HG03025 (cell line): ENCODE data around the gene FOXJ3.

Source experiments
- ATAC-seq: cut with Tn5 transposase; IDR thresholded peaks from one replicate; pipeline ENCODE4 v1.9.1; 2021; ENCODE audit warnings: mild to moderate bottlenecking, moderate library complexity; ENCODE audit not compliant: unreplicated experiment, low FRiP score

Gene FOXJ3

GRCh38 chr1:42312576-42313212 is 22.3 kb downstream of the FOXJ3 start:
- ATAC-seq = no peak

DNA sequence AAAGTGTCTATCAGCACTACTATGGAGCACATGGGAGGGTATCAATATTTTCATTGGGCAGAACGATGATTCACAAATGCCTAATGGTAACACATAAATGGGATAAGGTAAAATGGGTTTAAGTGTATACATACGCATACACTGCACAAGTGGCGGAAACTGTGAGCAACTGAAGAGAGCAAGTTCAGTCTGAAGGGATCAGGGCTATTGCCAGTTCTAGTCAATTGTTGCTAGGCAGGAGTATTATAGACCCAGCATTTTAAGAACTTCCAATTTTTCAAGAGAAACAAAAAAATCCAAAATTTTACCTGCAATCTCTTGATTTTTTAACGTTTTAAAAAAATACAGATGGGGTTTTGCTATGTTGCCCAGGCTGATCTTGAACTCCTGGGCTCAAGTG is 23.1 kb downstream of the FOXJ3 start:
- no peak for ATAC-seq

- ATAC-seq = no peak
These were observed 23.9 kb downstream of the FOXJ3 start for GRCh38 chr1:42311138-42311537.

DNA sequence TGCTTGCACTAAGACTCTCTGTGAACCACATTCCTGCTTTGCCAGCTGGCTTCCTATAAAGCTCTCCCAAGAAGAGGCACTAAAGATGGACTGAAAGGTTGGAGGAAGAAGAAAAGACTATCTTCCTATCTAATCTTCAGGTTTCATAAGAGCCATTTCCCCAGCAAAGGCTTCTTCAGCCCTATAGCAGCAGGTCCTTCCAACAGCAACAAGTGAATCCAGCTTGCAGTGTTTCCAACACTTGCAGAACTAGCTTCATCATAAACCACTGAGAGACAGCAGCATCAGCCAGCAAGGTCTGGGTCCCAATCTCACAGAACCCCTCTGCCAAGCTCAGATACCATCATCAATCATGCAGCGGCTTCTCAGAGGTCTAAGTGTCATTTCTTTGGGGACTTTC is 28.1 kb downstream of the FOXJ3 start:
- no peak for ATAC-seq

DNA sequence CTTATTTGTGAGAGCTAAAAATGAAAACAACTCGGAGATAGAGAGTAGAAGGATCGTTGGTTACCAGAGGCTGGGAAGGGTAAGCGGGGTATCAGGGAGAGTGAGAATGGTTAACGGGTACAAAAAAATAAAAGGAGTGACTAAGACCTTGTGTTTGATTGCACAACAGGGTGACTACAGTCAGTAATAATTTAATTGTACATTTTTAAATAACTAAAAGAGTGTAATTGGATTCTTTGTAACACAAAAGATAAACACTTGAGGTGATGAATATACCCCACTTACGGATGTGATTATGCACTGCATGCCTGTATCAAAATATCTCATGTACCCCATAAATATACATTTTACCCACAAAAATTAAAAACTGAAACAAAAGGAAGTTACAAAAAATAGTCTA is 29.4 kb downstream of the FOXJ3 start:
- ATAC-seq = no peak

- ATAC-seq = no peak
These were observed 33.0 kb downstream of the FOXJ3 start for GRCh38 chr1:42302034-42302433.

DNA sequence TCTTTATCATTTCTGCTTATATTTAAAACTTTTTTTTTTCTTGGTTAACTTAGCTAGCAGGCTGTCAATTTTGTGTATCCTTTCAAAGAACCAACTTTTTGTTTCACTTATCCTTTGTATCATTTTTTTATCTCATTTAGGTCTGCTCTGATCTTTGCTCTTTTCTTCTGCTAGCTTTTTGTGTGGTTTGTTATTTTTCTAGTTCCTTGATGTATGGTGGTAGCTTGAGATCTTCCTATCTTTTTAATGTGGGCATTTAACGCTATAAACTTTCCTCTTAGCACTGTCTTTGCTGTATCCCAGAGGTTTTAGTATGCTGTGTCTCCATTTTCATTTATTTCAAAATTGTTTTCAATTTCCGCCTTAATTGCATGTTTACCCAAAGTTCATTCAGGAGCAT is 36.5 kb downstream of the FOXJ3 start:
- no peak for ATAC-seq

- ATAC-seq = no peak
These were observed 39.2 kb downstream of the FOXJ3 start for GRCh38 chr1:42295816-42296215.

GRCh38 chr1:42290130-42290529 is 44.9 kb downstream of the FOXJ3 start:
- ATAC-seq = no peak

GRCh38 chr1:42288311-42288985 is 46.6 kb downstream of the FOXJ3 start:
- no peak for ATAC-seq

GRCh38 chr1:42282867-42283583 is 52.0 kb downstream of the FOXJ3 start:
- no peak for ATAC-seq

GRCh38 chr1:42282024-42282579 is 52.9 kb downstream of the FOXJ3 start:
- ATAC-seq = no peak

GRCh38 chr1:42280821-42281220 is 54.2 kb downstream of the FOXJ3 start:
- ATAC-seq = no peak

DNA sequence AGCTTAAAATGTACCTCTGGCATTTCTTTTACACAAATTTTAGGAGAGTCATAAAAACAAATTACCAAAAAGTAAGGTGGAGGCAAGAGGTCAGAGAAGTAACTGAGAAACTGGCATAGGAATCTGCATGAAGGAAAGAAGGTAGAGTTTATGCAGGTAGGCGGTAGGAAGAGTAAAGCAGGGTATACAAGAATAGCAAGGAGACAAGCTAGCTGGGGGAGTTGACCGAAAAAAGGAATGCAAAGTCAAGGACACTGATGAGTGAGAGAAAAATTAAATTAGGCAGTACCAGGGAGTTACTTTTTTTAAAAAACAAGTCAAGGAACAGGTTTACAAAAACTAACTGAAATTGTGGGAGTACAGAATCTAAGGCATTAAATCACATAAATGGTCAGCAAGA is 56.0 kb downstream of the FOXJ3 start:
- ATAC-seq = no peak

DNA sequence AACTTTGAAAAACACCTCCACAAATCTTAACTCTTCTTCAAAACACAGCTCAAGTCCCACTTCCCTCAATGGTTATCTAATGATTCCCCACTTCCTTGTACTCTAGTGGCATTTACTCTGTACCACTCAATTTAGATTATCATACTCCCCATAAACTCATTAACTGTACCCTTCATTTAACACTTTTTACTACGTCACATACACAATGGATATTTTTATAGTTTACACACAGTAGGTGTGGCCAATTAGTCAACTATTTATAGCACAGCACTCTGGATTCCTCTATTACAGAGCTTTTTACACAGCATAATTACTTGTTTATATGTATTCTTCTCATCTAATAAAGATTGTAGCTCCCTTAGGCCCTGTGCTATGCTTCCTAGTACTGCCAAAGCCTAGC is 62.1 kb downstream of the FOXJ3 start:
- ATAC-seq = no peak

- ATAC-seq = no peak
These were observed 67.1 kb downstream of the FOXJ3 start for GRCh38 chr1:42267904-42268303.

- ATAC-seq = no peak
These were observed 68.5 kb downstream of the FOXJ3 start for GRCh38 chr1:42266253-42267135.

GRCh38 chr1:42264511-42265190 is 70.4 kb downstream of the FOXJ3 start:
- no peak for ATAC-seq

- ATAC-seq = no peak
These were observed 72.0 kb downstream of the FOXJ3 start for GRCh38 chr1:42263019-42263418.
